ENCODE results near the gene SLC35B1. TPM values are rescaled to one million over a fixed set of nuclear protein-coding genes. Genes with fewer than 3 reads are reported as not detected.

The SLC35B1 gene
- total RNA-seq, 1 experiment from 2014 or later, result 109 TPM

- DNase-seq (ENCODE audit: low read depth, low spot score), result no peak
- in situ Hi-C loops (cut with HindIII; ENCODE audit: low pct_unique_long_range_greater_than_20kb, low sequenced_read_pairs), result no loop called here
These were observed 7.5 kb upstream of the SLC35B1 start for GRCh38 chr17:49715216-49715615.

- DNase-seq (ENCODE audit: low read depth, low spot score), result no peak
- in situ Hi-C loops (cut with HindIII; ENCODE audit: low pct_unique_long_range_greater_than_20kb, low sequenced_read_pairs), result no loop called here
These were observed 885 bp upstream of the SLC35B1 start for GRCh38 chr17:49708515-49709183.

GRCh38 chr17:49707246-49707607, 537 bp downstream of the SLC35B1 start:
- in situ Hi-C loops (cut with HindIII; ENCODE audit: low pct_unique_long_range_greater_than_20kb, low sequenced_read_pairs), result no loop called here
- DNase-seq (ENCODE audit: low read depth, low spot score), result no peak

GRCh38 chr17:49705254-49705653, 2.5 kb downstream of the SLC35B1 start:
- no peak for DNase-seq (ENCODE audit: low read depth, low spot score)
- in situ Hi-C loops (cut with HindIII; ENCODE audit: low pct_unique_long_range_greater_than_20kb, low sequenced_read_pairs), result no loop called here

GRCh38 chr17:49703557-49704277, 4.0 kb downstream of the SLC35B1 start:
- DNase-seq (ENCODE audit: low read depth, low spot score), result peak; percentile 80
- in situ Hi-C loops (cut with HindIII; ENCODE audit: low pct_unique_long_range_greater_than_20kb, low sequenced_read_pairs), result no loop called here

- DNase-seq (ENCODE audit: low read depth, low spot score), result no peak
These were observed 6.8 kb downstream of the SLC35B1 start for GRCh38 chr17:49700960-49701359.

GRCh38 chr17:49699966-49700575, 7.7 kb downstream of the SLC35B1 start:
- in situ Hi-C loops (cut with HindIII; ENCODE audit: low pct_unique_long_range_greater_than_20kb, low sequenced_read_pairs), result no loop called here
- no peak for DNase-seq (ENCODE audit: low read depth, low spot score)

More at GRCh38 chr17:49700960-49701359, 6.8 kb downstream of the SLC35B1 start:
- in situ Hi-C loops (cut with HindIII; ENCODE audit: low pct_unique_long_range_greater_than_20kb, low sequenced_read_pairs), result no loop called here

GRCh38 chr17:49698005-49698404, 9.8 kb downstream of the SLC35B1 start:
- in situ Hi-C loops (cut with HindIII; ENCODE audit: low pct_unique_long_range_greater_than_20kb, low sequenced_read_pairs), result no loop called here
- no peak for DNase-seq (ENCODE audit: low read depth, low spot score)

GRCh38 chr17:49696233-49696761, 11.5 kb downstream of the SLC35B1 start:
- no peak for DNase-seq (ENCODE audit: low read depth, low spot score)
- in situ Hi-C loops (cut with HindIII; ENCODE audit: low pct_unique_long_range_greater_than_20kb, low sequenced_read_pairs), result no loop called here

- in situ Hi-C loops (cut with HindIII; ENCODE audit: low pct_unique_long_range_greater_than_20kb, low sequenced_read_pairs), result no loop called here
- DNase-seq (ENCODE audit: low read depth, low spot score), result no peak
These were observed 12.0 kb downstream of the SLC35B1 start for GRCh38 chr17:49695698-49696232.

GRCh38 chr17:49694847-49695697, 12.7 kb downstream of the SLC35B1 start:
- DNase-seq (ENCODE audit: low read depth, low spot score), result peak; percentile 29
- in situ Hi-C loops (cut with HindIII; ENCODE audit: low pct_unique_long_range_greater_than_20kb, low sequenced_read_pairs), result no loop called here

GRCh38 chr17:49692751-49693150, 15.0 kb downstream of the SLC35B1 start:
- DNase-seq (ENCODE audit: low read depth, low spot score), result no peak
- in situ Hi-C loops (cut with HindIII; ENCODE audit: low pct_unique_long_range_greater_than_20kb, low sequenced_read_pairs), result no loop called here

- in situ Hi-C loops (cut with HindIII; ENCODE audit: low pct_unique_long_range_greater_than_20kb, low sequenced_read_pairs), result no loop called here
- DNase-seq (ENCODE audit: low read depth, low spot score), result no peak
These were observed 16.0 kb downstream of the SLC35B1 start for GRCh38 chr17:49691677-49692191.

GRCh38 chr17:49691086-49691676, 16.6 kb downstream of the SLC35B1 start:
- in situ Hi-C loops (cut with HindIII; ENCODE audit: low pct_unique_long_range_greater_than_20kb, low sequenced_read_pairs), result no loop called here
- peak; percentile 54 for DNase-seq (ENCODE audit: low read depth, low spot score)

- in situ Hi-C loops (cut with HindIII; ENCODE audit: low pct_unique_long_range_greater_than_20kb, low sequenced_read_pairs), result no loop called here
- no peak for DNase-seq (ENCODE audit: low read depth, low spot score)
These were observed 17.5 kb downstream of the SLC35B1 start for GRCh38 chr17:49690256-49690655.

GRCh38 chr17:49688848-49689247, 18.9 kb downstream of the SLC35B1 start:
- in situ Hi-C loops (cut with HindIII; ENCODE audit: low pct_unique_long_range_greater_than_20kb, low sequenced_read_pairs), result no loop called here

GRCh38 chr17:49687878-49688491, 19.8 kb downstream of the SLC35B1 start:
- DNase-seq (ENCODE audit: low read depth, low spot score), result peak; percentile 45
- in situ Hi-C loops (cut with HindIII; ENCODE audit: low pct_unique_long_range_greater_than_20kb, low sequenced_read_pairs), result no loop called here

More at GRCh38 chr17:49688848-49689247, 18.9 kb downstream of the SLC35B1 start:
- DNase-seq (ENCODE audit: low read depth, low spot score), result no peak

All from SK-MEL-5 (cell line).